ENCODE data around the gene TRAM2. TPM values are rescaled to one million over a fixed set of nuclear protein-coding genes. Genes with fewer than 3 reads are reported as not detected.

The TRAM2 gene
- total RNA-seq, 1 experiment from 2014 or later = 13.4 TPM

- POLR2A ChIA-PET = no interaction called here
- H3K4me3 Mint-ChIP-seq = peak overlapping the region; percentile 89
Measured at GRCh38 chr6:52574709-52575501, 2.0 kb downstream of the TRAM2 start.

GRCh38 chr6:52573295-52573694, 3.6 kb downstream of the TRAM2 start:
- Mint-ChIP-seq H3K9me3 (no peaks in the 10 kb centered on the region), H3K4me1 (peaks cover 77% of the 10 kb centered on the region), H3K27ac (peak overlapping the region; percentile 82), H3K27me3 (ENCODE audit: low read depth) (peaks cover 3% of the 10 kb centered on the region; the same call in 1 of the 2 replicates), H3K4me3 (peak overlapping the region; percentile 18), H3K36me3 (no peaks in the 10 kb centered on the region)
- POLR2A ChIA-PET = no interaction called here
- ATAC-seq (peak; percentile 16), DNase-seq (ENCODE audit: low spot score) (no peak)
- CTCF ChIA-PET = interaction anchor here (1.0 to 1.5 kb wide), 2 partner anchors 21 to 154 kb away, joined by 7 to 9 read pairs; partner anchors contain the start of gene EFHC1
- no peak for TF ChIP-seq ZNF121 (CRISPR knock-in tag; IDR thresholded peaks at IDR 0.05)
- TF ChIP-seq AR (CRISPR knock-in tag; IDR thresholded peaks at IDR 0.05) = no peak
- TF ChIP-seq ZNF317 (CRISPR knock-in tag; IDR thresholded peaks at IDR 0.05; ENCODE audit: borderline replicate concordance, low read depth) = no peak
- no peak for TF ChIP-seq NFATC4 (CRISPR knock-in tag; IDR thresholded peaks at IDR 0.05)
- TF ChIP-seq E2F1 (CRISPR knock-in tag; IDR thresholded peaks at IDR 0.05) = no peak
- TF ChIP-seq OVOL2 (CRISPR knock-in tag; IDR thresholded peaks at IDR 0.05; ENCODE audit: borderline replicate concordance) = no peak
- TF ChIP-seq, protein P1, sequence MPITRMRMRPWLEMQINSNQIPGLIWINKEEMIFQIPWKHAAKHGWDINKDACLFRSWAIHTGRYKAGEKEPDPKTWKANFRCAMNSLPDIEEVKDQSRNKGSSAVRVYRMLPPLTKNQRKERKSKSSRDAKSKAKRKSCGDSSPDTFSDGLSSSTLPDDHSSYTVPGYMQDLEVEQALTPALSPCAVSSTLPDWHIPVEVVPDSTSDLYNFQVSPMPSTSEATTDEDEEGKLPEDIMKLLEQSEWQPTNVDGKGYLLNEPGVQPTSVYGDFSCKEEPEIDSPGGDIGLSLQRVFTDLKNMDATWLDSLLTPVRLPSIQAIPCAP (CRISPR knock-in tag; IDR thresholded peaks at IDR 0.05) = no peak
- TF ChIP-seq RELA (CRISPR knock-in tag; IDR thresholded peaks at IDR 0.05; ENCODE audit: borderline replicate concordance) = no peak
- TF ChIP-seq ZNF138 (CRISPR knock-in tag; conservative IDR thresholded peaks at IDR 0.05) = no peak
- no peak for TF ChIP-seq ZNF281 (CRISPR knock-in tag; IDR thresholded peaks at IDR 0.05)
- no peak for TF ChIP-seq E2F4 (CRISPR knock-in tag; IDR thresholded peaks at IDR 0.05; ENCODE audit: borderline replicate concordance, low read depth)

More at GRCh38 chr6:52574709-52575501, 2.0 kb downstream of the TRAM2 start:
- ATAC-seq (no peak), DNase-seq (ENCODE audit: low spot score) (no peak)
- TF ChIP-seq FOXK1 (CRISPR knock-in tag; IDR thresholded peaks at IDR 0.05) = no peak
- peak; percentile 29; the same call in 1 of the 2 replicates for TF ChIP-seq PRDM15 (CRISPR knock-in tag; IDR thresholded peaks at IDR 0.05)
- TF ChIP-seq, protein P2, sequence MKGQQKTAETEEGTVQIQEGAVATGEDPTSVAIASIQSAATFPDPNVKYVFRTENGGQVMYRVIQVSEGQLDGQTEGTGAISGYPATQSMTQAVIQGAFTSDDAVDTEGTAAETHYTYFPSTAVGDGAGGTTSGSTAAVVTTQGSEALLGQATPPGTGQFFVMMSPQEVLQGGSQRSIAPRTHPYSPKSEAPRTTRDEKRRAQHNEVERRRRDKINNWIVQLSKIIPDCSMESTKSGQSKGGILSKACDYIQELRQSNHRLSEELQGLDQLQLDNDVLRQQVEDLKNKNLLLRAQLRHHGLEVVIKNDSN (CRISPR knock-in tag; IDR thresholded peaks at IDR 0.05) = 0 out of 2 replicates have a peak, but pooled peaks have one; percentile 21
- CTCF ChIA-PET = interaction anchor here (0.5 to 3.2 kb wide), 6 partner anchors 11 to 301 kb away, joined by 3 to 17 read pairs (median 6); no protein-coding TSS in a partner anchor
- Mint-ChIP-seq H3K36me3 (no peaks in the 10 kb centered on the region), H3K4me1 (peaks cover 62% of the 10 kb centered on the region), H3K27ac (no peak overlapping the region), H3K27me3 (ENCODE audit: low read depth) (peaks cover 3% of the 10 kb centered on the region; the same call in 1 of the 2 replicates), H3K9me3 (no peaks in the 10 kb centered on the region)
